HG03108 (cell line): ENCODE data around the gene GRIP2.

Experiments used
- ATAC-seq: cut with Tn5 transposase; IDR thresholded peaks from one replicate; pipeline ENCODE4 v1.9.1; 2021; ENCODE audit warnings: moderate library complexity; ENCODE audit not compliant: unreplicated experiment

The GRIP2 gene

GRCh38 chr3:14440531-14441239 is 99.5 kb downstream of the GRIP2 start:
- ATAC-seq: no peak

- ATAC-seq: no peak
Measured at GRCh38 chr3:14440168-14440518, 100.0 kb downstream of the GRIP2 start.

- ATAC-seq: no peak
Measured at GRCh38 chr3:14439501-14440167, 100.5 kb downstream of the GRIP2 start.
